Right ventricle myocardium inferior (tissue), 1 donor: ENCODE results near the gene TUBB6. TPM values are rescaled to one million over a fixed set of nuclear protein-coding genes. Genes with fewer than 3 reads are reported as not detected.

ENCODE experiments used
- ATAC-seq: fragments of 200-7000 bp; cut with Tn5 transposase; one replicate; pipeline ENCODE4 v1.9.1; 2020; ENCODE audit warnings: mild to moderate bottlenecking, moderate library complexity
- DNase-seq: peaks from one replicate; pipeline ENCODE4 v3.0.0; 2021; ENCODE audit errors: missing footprints
- intact Hi-C: fragments of 100-400 bp; cut with DNase I; formaldehyde crosslinking; loops from one replicate; pipeline ENCODE4 v1.11.0; 2022
- total RNA-seq: library from RNA; stranded (reverse); fragmentation: NEBNext Ultra II Directional; extraction: Animal tissue kit (Norgen Biotek cat#: 25700); gene quantifications from one replicate; pipeline ENCODE4 v1.2.1, GENCODE V29; 2021
- donor health status: DM: no; HTN: yes; CAD: no; lungs with severe emphysema.

The TUBB6 gene
- total RNA-seq, 1 donor from 2014 or later = 132 TPM

GRCh38 chr18:12361770-12362378 is 53.8 kb downstream of the TUBB6 start:
- DNase-seq = peak; percentile 75
- ATAC-seq = peak; percentile 74
- intact Hi-C loops = loop anchor here (1.0 kb wide), 1 partner anchor 11 kb away; no protein-coding TSS in a partner anchor

DNA sequence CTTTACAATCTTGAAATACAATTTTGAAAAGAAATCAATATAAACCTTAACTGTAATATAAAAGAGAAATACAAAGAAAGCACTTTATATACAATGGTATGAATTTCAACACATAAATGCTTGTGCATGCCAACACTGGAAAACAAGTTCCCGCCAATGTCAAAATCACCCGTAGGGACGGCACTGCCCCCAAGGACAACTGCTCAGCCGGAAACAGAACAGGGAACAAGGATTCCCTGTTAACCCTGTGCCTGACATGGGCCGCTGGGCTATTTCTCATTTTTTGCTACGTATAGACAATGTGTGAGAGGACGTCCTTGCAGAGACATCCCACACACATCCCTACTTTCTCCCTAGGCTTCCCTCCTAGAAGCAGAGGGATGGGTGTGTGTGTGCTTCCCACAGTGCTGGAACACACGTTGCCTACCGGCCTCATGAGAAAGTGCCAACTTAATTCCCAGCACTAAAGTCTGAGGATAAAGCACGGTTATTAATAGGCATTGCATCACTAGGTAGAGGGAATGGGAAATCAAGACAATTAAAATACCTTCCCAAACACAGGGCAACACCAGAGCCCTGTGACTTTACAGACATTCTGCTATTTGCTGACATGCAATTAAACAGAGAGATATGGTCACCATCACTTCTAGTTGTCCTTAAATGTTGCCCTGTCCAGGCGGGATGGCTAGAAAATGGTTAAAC is 54.6 kb downstream of the TUBB6 start:
- peak; percentile 82 for ATAC-seq
- intact Hi-C loops = loop anchor here (1.0 kb wide), 1 partner anchor 11 kb away; no protein-coding TSS in a partner anchor
- no peak for DNase-seq

DNA sequence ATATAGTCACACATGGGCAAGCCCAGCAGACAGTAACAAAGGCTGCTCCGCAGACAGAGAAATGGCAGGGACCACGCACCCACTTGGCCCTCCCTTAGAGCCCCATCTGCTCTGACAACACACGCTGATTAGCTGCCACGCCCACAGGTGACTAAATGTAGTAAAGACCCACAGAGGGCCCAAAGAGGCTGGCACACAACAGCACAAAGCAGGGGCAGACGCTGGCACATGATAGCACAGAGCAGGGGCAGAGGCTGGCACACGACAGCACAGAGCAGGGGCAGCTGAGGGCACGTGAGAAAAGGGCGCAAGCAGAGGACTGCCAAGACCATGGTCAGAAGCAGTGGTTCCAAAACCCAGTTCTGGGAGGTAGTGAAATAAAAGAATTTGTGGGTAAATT is 58.3 kb downstream of the TUBB6 start:
- peak; percentile 68 for ATAC-seq
- peak; percentile 81 for DNase-seq
- intact Hi-C loops = no loop called here

GRCh38 chr18:12366784-12367183 is 58.7 kb downstream of the TUBB6 start:
- intact Hi-C loops = no loop called here
- DNase-seq (no peak), ATAC-seq (no peak)

- no peak for ATAC-seq
These were observed 61.2 kb downstream of the TUBB6 start for GRCh38 chr18:12369211-12369610.

DNA sequence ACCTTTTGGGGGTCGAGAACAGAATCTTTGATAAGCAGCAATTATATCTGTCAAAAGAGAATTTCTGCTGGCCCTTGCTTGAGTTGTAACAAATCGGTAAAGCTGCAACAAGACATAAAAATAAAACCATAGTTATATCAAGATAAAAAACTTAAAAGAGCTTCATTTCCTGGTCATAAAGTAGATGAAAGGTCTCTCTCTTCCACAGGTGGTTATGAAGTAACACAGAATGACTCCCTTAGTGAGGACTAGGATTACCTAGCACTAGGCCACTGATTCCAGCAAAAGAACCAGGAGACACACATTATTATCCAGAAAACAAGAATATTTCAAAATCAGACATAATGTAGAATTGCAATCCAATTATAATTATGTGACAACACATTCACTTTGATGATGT is 63.5 kb downstream of the TUBB6 start:
- no peak for DNase-seq
- no peak for ATAC-seq
- intact Hi-C loops = loop anchor here (10.0 kb wide), 2 partner anchors 387 to 623 kb away; partner anchors contain the start of genes CEP192 and IMPA2

More at GRCh38 chr18:12369211-12369610, 61.2 kb downstream of the TUBB6 start:
- intact Hi-C loops = no loop called here
- no peak for DNase-seq

- ATAC-seq (no peak), DNase-seq (no peak)
- intact Hi-C loops = loop anchor here (10.0 kb wide), 2 partner anchors 388 to 622 kb away; partner anchors contain the start of genes CEP192 and IMPA2
These were observed 64.4 kb downstream of the TUBB6 start for GRCh38 chr18:12372406-12372805.

- no peak for ATAC-seq
- intact Hi-C loops = loop anchor here (1.0 to 10.0 kb wide), 3 partner anchors 11 to 622 kb away; partner anchors contain the start of genes CEP192 and IMPA2
- no peak for DNase-seq
These were observed 65.2 kb downstream of the TUBB6 start for GRCh38 chr18:12373116-12373770.

DNA sequence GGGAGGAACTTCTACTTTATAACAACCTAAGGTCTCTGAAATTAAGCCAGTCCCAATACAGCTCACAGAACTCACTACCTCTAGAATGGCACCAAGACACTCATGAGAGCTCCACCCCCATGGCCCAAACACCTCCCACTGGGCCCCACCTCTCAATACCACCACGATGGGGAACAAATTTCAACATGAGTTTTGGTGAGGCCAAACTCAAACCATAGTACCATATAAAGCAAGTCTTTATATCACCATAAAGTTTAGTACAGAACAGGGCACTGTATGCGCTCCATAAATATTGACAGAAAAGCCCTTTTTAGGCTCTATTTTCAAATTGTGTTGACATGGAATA is 65.7 kb downstream of the TUBB6 start:
- DNase-seq (no peak), ATAC-seq (no peak)
- intact Hi-C loops = loop anchor here (1.0 to 10.0 kb wide), 3 partner anchors 11 to 621 kb away; partner anchors contain the start of genes CEP192 and IMPA2

- DNase-seq = no peak
- intact Hi-C loops = loop anchor here (10.0 kb wide), 2 partner anchors 390 to 620 kb away; partner anchors contain the start of genes CEP192 and IMPA2
- ATAC-seq = no peak
These were observed 66.4 kb downstream of the TUBB6 start for GRCh38 chr18:12374401-12374800.

Other genes starting within 250 kb of the TUBB6 start
- not detected for gene ANKRD62, start 214.4 kb upstream of the TUBB6 start, total RNA-seq
- 1.7 TPM for gene CIDEA, start 53.9 kb upstream of the TUBB6 start, total RNA-seq
- 140 TPM for gene AFG3L2, start 69.0 kb downstream of the TUBB6 start, total RNA-seq
- gene PRELID3A, start 99.7 kb downstream of the TUBB6 start, total RNA-seq = 1.9 TPM